Endothelial cell of umbilical vein (primary cell): ENCODE measurements around the gene KRT79. TPM values are rescaled to one million over a fixed set of nuclear protein-coding genes. Genes with fewer than 3 reads are reported as not detected.

Experiments
- BruUV-seq: library from RNA; stranded (reverse); fragments of 400-500 nt; replicated peaks from 2 replicates; lab custom pipeline; 2021; lab: Mats Ljungman, UMichigan
- CTCF ChIA-PET: fragments of 300-600, 350-600 bp; sonication (Branson Sonifier 250); formaldehyde crosslinking; loops from one replicate; lab custom pipeline; 2021; ENCODE audit warnings: antibody characterized with exemption, inconsistent platforms; lab: Charles Lee
- POLR2A ChIA-PET: fragments of 300-600, 350-600 bp; sonication (Branson Sonifier 250); formaldehyde crosslinking; loops from one replicate; lab custom pipeline; 2021; ENCODE audit warnings: antibody characterized with exemption, inconsistent platforms; lab: Charles Lee
- DNase-seq: peaks from one replicate; pipeline ENCODE4 v3.0.0-alpha.2; 2011; ENCODE audit warnings: low read depth, low spot score
- FAIRE-seq: peaks from 2 replicates; lab custom pipeline; 2011; peaks lifted over from hg19 to GRCh38; lab: Jason Lieb, UNC
- H2AFZ ChIP-seq: 2 replicates; pipeline ENCODE4 v1.6.0; 2012; ENCODE audit warnings: low read depth, low read length, control low read depth, inconsistent platforms
- H3K27ac ChIP-seq: 2 replicates; pipeline ENCODE4 v1.5.1; 2011; ENCODE audit warnings: low read depth, mild to moderate bottlenecking, control low read depth, low read length, moderate library complexity; ENCODE audit not compliant: insufficient read depth
- H3K27me3 ChIP-seq, 2 experiments: 2 replicates each; pipeline versions ENCODE4 v1.6.0 to v1.6.1; 2011; ENCODE audit warnings: low read length in 2 of 2, mixed read lengths in 1 of 2; ENCODE audit not compliant: control insufficient read depth in 2 of 2, insufficient read depth in 2 of 2
- H3K36me3 ChIP-seq, 2 experiments: 2 replicates in 1 of 2; 3 replicates in 1 of 2; pipeline ENCODE4 v1.5.1; 2011; ENCODE audit warnings: low read length in 2 of 2, mild to moderate bottlenecking in 1 of 2, moderate library complexity in 1 of 2; ENCODE audit not compliant: control insufficient read depth in 2 of 2, insufficient read depth in 2 of 2; ENCODE audit errors: extremely low read depth in 1 of 2
- H3K4me1 ChIP-seq: 3 replicates; pipeline ENCODE4 v1.5.1; 2011; ENCODE audit warnings: mild to moderate bottlenecking, low read length; ENCODE audit not compliant: control insufficient read depth, insufficient read depth; ENCODE audit errors: extremely low read depth
- H3K4me2 ChIP-seq: 2 replicates; pipeline ENCODE4 v1.6.1; 2011; ENCODE audit warnings: low read length, control low read depth, mixed read lengths; ENCODE audit not compliant: insufficient read depth
- H3K4me3 ChIP-seq, 3 experiments: fragments of 200-600 bp in 1 of 3; sonication (generic), shearing (Covaris generic) in 1 of 3; replicated peaks in 1 of 3; 2 replicates each; pipeline ENCODE4 v1.5.1; 2011 to 2016; ENCODE audit warnings: control low read depth in 3 of 3, low read length in 3 of 3, mild to moderate bottlenecking in 2 of 3, inconsistent platforms in 1 of 3, low read depth in 1 of 3, moderate library complexity in 1 of 3; ENCODE audit not compliant: insufficient read depth in 1 of 3
- H3K79me2 ChIP-seq: 2 replicates; pipeline ENCODE4 v1.6.0; 2012; ENCODE audit warnings: low read length, inconsistent platforms; ENCODE audit not compliant: control insufficient read depth, insufficient read depth
- H3K9ac ChIP-seq: replicated peaks from 2 replicates; pipeline ENCODE3; 2011; ENCODE audit warnings: low read length, control low read depth; ENCODE audit not compliant: insufficient read depth; ENCODE audit errors: extremely low read depth
- H3K9me1 ChIP-seq: replicated peaks from 3 replicates; pipeline ENCODE4 v1.6.0; 2011; ENCODE audit warnings: mild to moderate bottlenecking, low read length; ENCODE audit not compliant: control insufficient read depth, insufficient read depth; ENCODE audit errors: extremely low read depth
- H3K9me3 ChIP-seq: replicated peaks from 2 replicates; pipeline ENCODE4 v1.5.1; 2012; ENCODE audit warnings: low read length, inconsistent platforms; ENCODE audit not compliant: control insufficient read depth, insufficient read depth
- H4K20me1 ChIP-seq: replicated peaks from 2 replicates; pipeline ENCODE3; 2011; ENCODE audit warnings: mild to moderate bottlenecking, low read length; ENCODE audit not compliant: control insufficient read depth, insufficient read depth; ENCODE audit errors: extremely low read depth
- CTCF ChIP-seq, 2 donors: IDR thresholded peaks; 1 replicate in 1 of 2; 2 replicates in 1 of 2; pipeline ENCODE4 v1.5.1; 2011; ENCODE audit warnings: low read length in 2 of 2, mild to moderate bottlenecking in 2 of 2, moderate library complexity in 2 of 2, control low read depth in 1 of 2, inconsistent platforms in 1 of 2, low read depth in 1 of 2; ENCODE audit not compliant: insufficient read depth in 1 of 2; ENCODE audit errors: extremely low read depth in 1 of 2
- EZH2 ChIP-seq: IDR thresholded peaks from 2 replicates; pipeline ENCODE4 v1.6.1; 2012; ENCODE audit warnings: borderline replicate concordance, low read depth, mild to moderate bottlenecking, moderate library complexity, low read length, inconsistent platforms; ENCODE audit not compliant: severe bottlenecking
- FOS ChIP-seq: IDR thresholded peaks from 2 replicates; pipeline ENCODE4 v1.6.1; 2011; ENCODE audit warnings: mild to moderate bottlenecking, low read length, moderate library complexity, borderline replicate concordance; ENCODE audit not compliant: insufficient read depth
- GATA2 ChIP-seq: IDR thresholded peaks from 2 replicates; pipeline ENCODE4 v1.7.0; 2011; ENCODE audit warnings: low read depth, mild to moderate bottlenecking, moderate library complexity, mixed read lengths, low read length; ENCODE audit not compliant: insufficient read length, insufficient read depth
- MYC ChIP-seq: IDR thresholded peaks from one replicate; pipeline ENCODE4 v1.6.1; 2011; ENCODE audit warnings: mild to moderate bottlenecking, low read depth, low read length
- POLR2A ChIP-seq: IDR thresholded peaks from 2 replicates; pipeline ENCODE4 v1.6.1; 2012; ENCODE audit warnings: low read depth, mild to moderate bottlenecking, control low read depth, low read length
- POLR2AphosphoS5 ChIP-seq: IDR thresholded peaks from 2 replicates; pipeline ENCODE4 v1.6.1; 2012; ENCODE audit warnings: low read depth, mild to moderate bottlenecking, control low read depth, low read length, moderate library complexity; ENCODE audit not compliant: insufficient read depth
- dilution Hi-C: fragments of 300-500 bp; cut with MboI; formaldehyde crosslinking; loops from one replicate; pipeline ENCODE4 v1.15.0; 2019; ENCODE audit warnings: low sequenced_read_pairs; ENCODE audit not compliant: extremely low pct_ligation_motif_present
- intact Hi-C: fragments of 100-400 bp; cut with micrococcal nuclease; formaldehyde crosslinking; loops from one replicate; pipeline ENCODE4 v1.10.0; 2022
- polyA plus RNA-seq, 4 experiments: library from polyadenylated mRNA; depleted of rRNA in 3 of 4; stranded (reverse) in 3 of 4; unstranded in 1 of 4; fragments of >200 nt; gene quantifications; 2 replicates each; pipeline versions ENCODE4 v1.2.1 to v1.2.3, GENCODE V29; 2011 to 2012; ENCODE audit warnings: missing spikeins in 1 of 4
- total RNA-seq: library from RNA; stranded (reverse); gene quantifications from 2 replicates; pipeline ENCODE4 v1.2.3, GENCODE V29; 2021
- TF ChIP-seq, protein P1 (sequence below): IDR thresholded peaks from 2 replicates; pipeline ENCODE4 v1.6.1; 2011; ENCODE audit not compliant: insufficient read depth, insufficient read length

The KRT79 gene
- total and polyA plus RNA-seq, 2 donors (not counting 3 experiments of a cell fraction or from before 2014, with no cell fraction given), result not detected

DNA sequence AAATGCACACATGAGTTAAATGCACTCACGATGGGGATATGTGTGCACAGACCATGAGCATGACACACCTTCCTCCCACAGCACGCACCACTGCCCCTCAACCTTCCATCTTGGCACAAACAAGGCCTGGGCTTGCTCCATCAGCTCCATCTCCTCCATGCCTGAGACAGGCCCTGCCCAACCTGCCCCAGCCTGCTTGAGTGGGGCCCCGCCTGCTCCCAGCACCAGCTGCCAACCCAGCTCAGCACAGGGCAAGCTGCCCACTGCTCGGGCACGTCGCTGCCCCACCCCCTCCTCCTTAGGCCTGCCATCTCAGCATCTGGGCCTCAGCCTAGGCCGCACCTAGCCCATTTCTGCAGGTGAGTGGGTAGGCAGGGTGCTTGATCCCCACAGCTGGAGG is 42.3 kb upstream of the KRT79 start:
- TF ChIP-seq MYC, result no peak
- TF ChIP-seq, protein P1, sequence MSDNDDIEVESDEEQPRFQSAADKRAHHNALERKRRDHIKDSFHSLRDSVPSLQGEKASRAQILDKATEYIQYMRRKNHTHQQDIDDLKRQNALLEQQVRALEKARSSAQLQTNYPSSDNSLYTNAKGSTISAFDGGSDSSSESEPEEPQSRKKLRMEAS, result no peak
- no peak for TF ChIP-seq CTCF (IDR thresholded peaks at IDR 0.05; ENCODE audit: extremely low read depth in 1 of 2, insufficient read depth in 1 of 2, low read depth in 1 of 2, low read length in 2 of 2)
- TF ChIP-seq POLR2A, result no peak
- TF ChIP-seq GATA2, result no peak
- no peak for TF ChIP-seq FOS
- no peak for TF ChIP-seq POLR2AphosphoS5
- TF ChIP-seq EZH2, result no peak
- ChIA-PET CTCF (interaction anchor here (1.1 to 3.5 kb wide), 3 partner anchors 9 to 504 kb away, joined by 3 to 23 read pairs (median 6); no protein-coding TSS in a partner anchor), POLR2A (no interaction called here)
- Histone ChIP-seq H3K4me2 (no peak overlapping the region), H3K27ac (no peak overlapping the region), H3K9me1 (no peaks in the 10 kb centered on the region), H3K9me3 (no peaks in the 10 kb centered on the region), H3K79me2 (no peaks in the 10 kb centered on the region), H3K9ac (no peak overlapping the region), H2AFZ (no peak overlapping the region), H3K4me1 (peaks cover 12% of the 10 kb centered on the region), H3K4me3 (no peak overlapping the region), H3K36me3 (no peaks in the 10 kb centered on the region), H3K27me3 (no peaks in the 10 kb centered on the region), H4K20me1 (no peaks in the 10 kb centered on the region)
- dilution Hi-C loops, result loop anchor here (25.0 kb wide), 1 partner anchor 111 kb away; no protein-coding TSS in a partner anchor
- intact Hi-C loops, result loop anchor here (10.0 kb wide), 1 partner anchor 662 kb away; no protein-coding TSS in a partner anchor
- DNase-seq, result no peak
- no TSS peak for BruUV-seq
- FAIRE-seq, result no peak
